Suprapubic skin (tissue), 4 donors: Measurements from ENCODE around the gene FMO1. TPM values are rescaled to one million over a fixed set of nuclear protein-coding genes. Genes with fewer than 3 reads are reported as not detected.
A peak's percentile ranks its signal among the peaks of the same experiment; 100 is the strongest.

Experiments used
- DNase-seq, 2 donors: peaks; one replicate each; pipeline ENCODE4 v3.0.0-alpha.2; 2019; ENCODE audit warnings: low spot score in 2 of 2
- H3K27ac ChIP-seq: fragments of 200-600 bp; sonication (generic); one replicate; pipeline ENCODE4 v1.5.1; 2019
- H3K27me3 ChIP-seq: fragments of 200-600 bp; sonication (generic); one replicate; pipeline ENCODE4 v1.5.1; 2019
- H3K36me3 ChIP-seq: fragments of 200-600 bp; sonication (generic); one replicate; pipeline ENCODE4 v1.5.1; 2019
- H3K4me1 ChIP-seq: fragments of 200-600 bp; sonication (generic); one replicate; pipeline ENCODE4 v1.5.1; 2019
- H3K4me3 ChIP-seq: fragments of 200-600 bp; sonication (generic); one replicate; pipeline ENCODE4 v1.5.1; 2019; ENCODE audit warnings: mild to moderate bottlenecking
- H3K9me3 ChIP-seq: fragments of 200-600 bp; sonication (generic); one replicate; pipeline ENCODE4 v1.5.1; 2019
- CTCF ChIP-seq, 2 donors: fragments of 200-600 bp in 1 of 2; fragments of 450-650 bp in 1 of 2; sonication (generic) in 1 of 2; IDR thresholded peaks; one replicate each; pipeline ENCODE4 v1.5.1; 2016 to 2019; ENCODE audit warnings: antibody characterized with exemption in 2 of 2, mild to moderate bottlenecking in 1 of 2, moderate library complexity in 1 of 2
- EP300 ChIP-seq: sonication (generic); formaldehyde crosslinking; IDR thresholded peaks from one replicate; pipeline ENCODE4 v1.6.1; 2017; ENCODE audit warnings: antibody characterized with exemption
- POLR2A ChIP-seq, 2 donors: fragments of 450-650 bp; IDR thresholded peaks; one replicate each; pipeline ENCODE4 v1.6.1; 2017; ENCODE audit warnings: antibody characterized with exemption in 2 of 2, mild to moderate bottlenecking in 2 of 2, moderate library complexity in 2 of 2
- POLR2AphosphoS5 ChIP-seq, 3 donors: sonication (generic); formaldehyde crosslinking; IDR thresholded peaks; one replicate each; pipeline ENCODE4 v1.6.1; 2017; ENCODE audit warnings: antibody characterized with exemption in 3 of 3
- WGBS: methylation state at CpG from one replicate; pipeline ENCODE4 v1.1.5; 2018; 5-methylcytosine and 5-hydroxymethylcytosine counted together
- total RNA-seq, 4 donors: library from RNA; depleted of rRNA; stranded (reverse); fragments of >200 nt; gene quantifications; one replicate each; pipeline ENCODE4 v1.1.0, GENCODE V29; 2016

The FMO1 gene
- total RNA-seq, 4 donors from 2014 or later = 3.1 to 15.5 (median 14.4) TPM

GRCh38 chr1:171243878-171244277, 4.4 kb upstream of the FMO1 start:
- Histone ChIP-seq H3K9me3 (no peaks in the 10 kb centered on the region), H3K4me3 (no peak overlapping the region), H3K4me1 (no peaks in the 10 kb centered on the region), H3K27ac (no peak overlapping the region), H3K27me3 (no peaks in the 10 kb centered on the region), H3K36me3 (no peaks in the 10 kb centered on the region)
- 88% methylated on average over 4 of the region's 4 CpGs for WGBS
- TF ChIP-seq EP300 (no peak), POLR2A (IDR thresholded peaks at IDR 0.05) (no peak), POLR2AphosphoS5 (IDR thresholded peaks at IDR 0.05) (no peak), CTCF (IDR thresholded peaks at IDR 0.05) (no peak)
- no peak for DNase-seq

GRCh38 chr1:171245458-171246064, 2.7 kb upstream of the FMO1 start:
- H3K27ac ChIP-seq = no peak overlapping the region
- no peaks in the 10 kb centered on the region for H3K36me3 ChIP-seq
- H3K27me3 ChIP-seq = no peaks in the 10 kb centered on the region
- H3K4me1 ChIP-seq = no peaks in the 10 kb centered on the region
- no peak overlapping the region for H3K4me3 ChIP-seq
- TF ChIP-seq EP300 = no peak
- peak; percentile 42 to 59 for TF ChIP-seq CTCF (IDR thresholded peaks at IDR 0.05)
- no peak for TF ChIP-seq POLR2AphosphoS5 (IDR thresholded peaks at IDR 0.05)
- no peak for TF ChIP-seq POLR2A (IDR thresholded peaks at IDR 0.05)
- WGBS = 48% methylated on average over 6 of the region's 6 CpGs
- no peaks in the 10 kb centered on the region for H3K9me3 ChIP-seq
- no peak for DNase-seq

- no peak for DNase-seq
- no peak for TF ChIP-seq POLR2A (IDR thresholded peaks at IDR 0.05)
- no peaks in the 10 kb centered on the region for H3K36me3 ChIP-seq
- H3K9me3 ChIP-seq = no peaks in the 10 kb centered on the region
- WGBS = 85% methylated on average over 4 of the region's 4 CpGs
- H3K4me1 ChIP-seq = peaks cover 15% of the 10 kb centered on the region
- H3K4me3 ChIP-seq = no peak overlapping the region
- peaks cover 6% of the 10 kb centered on the region for H3K27me3 ChIP-seq
- no peak overlapping the region for H3K27ac ChIP-seq
Observed at GRCh38 chr1:171247501-171247900, 793 bp upstream of the FMO1 start.

GRCh38 chr1:171248841-171249240, 547 bp downstream of the FMO1 start:
- DNase-seq = no peak
- Histone ChIP-seq H3K36me3 (no peaks in the 10 kb centered on the region), H3K4me1 (peaks cover 15% of the 10 kb centered on the region), H3K9me3 (no peaks in the 10 kb centered on the region), H3K27me3 (peaks cover 6% of the 10 kb centered on the region), H3K27ac (no peak overlapping the region), H3K4me3 (no peak overlapping the region)
- 46% methylated on average over 1 of the region's 1 CpG for WGBS
- TF ChIP-seq POLR2AphosphoS5 (IDR thresholded peaks at IDR 0.05) (no peak), CTCF (IDR thresholded peaks at IDR 0.05) (no peak), EP300 (no peak), POLR2A (IDR thresholded peaks at IDR 0.05) (no peak)

- TF ChIP-seq POLR2AphosphoS5 (IDR thresholded peaks at IDR 0.05) (no peak), CTCF (IDR thresholded peaks at IDR 0.05) (no peak), EP300 (no peak), POLR2A (IDR thresholded peaks at IDR 0.05) (no peak)
- H3K27ac ChIP-seq = no peak overlapping the region
- 92% methylated on average over 3 of the region's 3 CpGs for WGBS
- H3K9me3 ChIP-seq = no peaks in the 10 kb centered on the region
- DNase-seq = no peak
- no peak overlapping the region for H3K4me3 ChIP-seq
- H3K36me3 ChIP-seq = no peaks in the 10 kb centered on the region
- peaks cover 15% of the 10 kb centered on the region for H3K4me1 ChIP-seq
- peaks cover 6% of the 10 kb centered on the region for H3K27me3 ChIP-seq
Observed at GRCh38 chr1:171250263-171250662, 2.0 kb downstream of the FMO1 start.
